ENCODE measurements around the gene RAB5B. TPM values are rescaled to one million over a fixed set of nuclear protein-coding genes. Genes with fewer than 3 reads are reported as not detected.

The RAB5B gene
- polyA plus RNA-seq, 2 donors, result 78.2 to 88.8 TPM

DNA sequence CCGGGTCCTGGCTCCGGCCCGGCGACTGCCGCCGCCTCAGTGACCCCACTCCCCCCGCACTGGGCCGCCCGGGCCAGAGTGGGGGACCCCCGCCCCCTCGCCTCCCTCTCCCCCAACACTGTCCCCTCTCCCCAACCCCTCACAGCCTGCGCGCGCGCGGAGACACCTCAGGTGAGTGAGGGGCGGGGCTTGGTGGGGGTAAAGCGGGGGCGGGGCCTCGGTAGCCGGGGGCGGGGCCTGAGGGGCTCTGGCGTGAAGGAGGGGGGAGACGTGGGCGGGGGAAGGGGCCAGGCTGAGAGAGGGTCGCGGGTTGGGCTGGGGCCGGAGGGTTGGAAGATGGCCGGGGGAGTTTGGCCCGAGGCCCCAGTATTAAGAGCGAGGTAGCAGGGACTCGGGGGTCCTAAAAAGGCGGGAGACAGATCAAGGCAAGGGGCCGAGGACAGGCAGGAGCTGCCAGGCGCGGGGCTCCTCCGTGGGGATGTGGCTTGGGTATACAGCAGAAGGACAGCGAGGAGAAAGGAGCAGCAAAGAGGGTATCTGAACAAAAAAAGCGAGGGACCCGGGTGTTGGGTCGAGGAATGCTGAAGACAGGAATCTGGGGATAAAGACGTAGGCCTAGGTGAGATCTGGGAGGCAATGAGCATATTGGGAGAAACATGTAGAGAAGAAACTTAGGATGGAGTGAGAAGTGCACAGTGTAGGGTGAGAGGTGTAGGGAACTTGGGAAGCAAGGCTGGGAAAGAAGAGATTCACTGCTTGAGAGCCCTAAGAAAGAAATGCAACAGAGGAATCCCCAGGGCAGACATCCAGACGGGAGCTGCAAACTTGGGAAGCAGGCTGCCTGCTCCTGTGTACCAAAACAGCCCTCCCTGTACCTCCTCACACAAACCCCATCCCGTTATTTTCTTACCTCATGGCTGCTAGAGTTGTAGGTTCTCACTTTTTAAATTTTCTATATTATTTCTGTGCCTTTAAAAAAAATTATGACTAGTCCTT lies 34.0 kb downstream of the RAB5B start:
- Histone ChIP-seq H3K27me3 (ENCODE audit: control insufficient read depth in 1 of 2, insufficient read depth in 2 of 2, low read length in 2 of 2) (no peaks in the 10 kb centered on the region), H3K4me1 (ENCODE audit: control insufficient read depth in 2 of 2, insufficient read depth in 2 of 2, low read length in 1 of 2) (peaks cover 0 to 4% of the 10 kb centered on the region in 2 donors), H3K36me3 (ENCODE audit: control insufficient read depth in 2 of 2, insufficient read depth in 2 of 2, low read length in 1 of 2) (peaks cover 0 to 11% of the 10 kb centered on the region in 2 donors), H3K4me3 (ENCODE audit: low read depth in 1 of 2, low read length in 2 of 2) (peak overlapping the region; percentile 57 to 89), H3K9me3 (ENCODE audit: control insufficient read depth in 2 of 2, insufficient read depth in 1 of 2, low read depth in 1 of 2, low read length in 1 of 2) (no peaks in the 10 kb centered on the region), H3K27ac (ENCODE audit: low read depth in 2 of 2, low read length in 1 of 2) (peak overlapping the region; percentile 91 to 95)
- 2 to 3% methylated on average over 32 to 44 of the region's 44 CpGs for WGBS, 2 donors

DNA sequence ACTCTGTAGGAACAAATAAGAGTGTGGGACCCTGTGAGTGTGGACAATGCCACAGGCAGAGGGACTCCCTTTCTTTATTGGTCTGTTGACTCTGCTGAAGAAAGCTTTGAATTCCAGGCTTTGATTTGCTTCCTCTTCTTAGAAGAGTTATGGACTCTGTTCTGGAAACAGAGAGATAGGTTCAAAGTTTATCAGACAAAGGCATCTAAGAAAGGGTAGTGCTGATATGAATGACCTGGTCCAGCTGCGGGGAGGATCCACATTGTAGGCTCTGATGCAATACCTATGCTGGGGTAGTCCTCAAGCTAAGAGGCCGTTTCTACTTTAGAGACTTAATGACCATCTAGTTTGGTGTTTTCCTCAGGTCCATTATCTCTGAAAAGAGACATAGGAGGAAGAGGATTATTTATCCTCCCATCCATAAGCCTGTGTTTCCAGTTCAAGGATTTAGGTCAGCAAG lies 36.3 kb downstream of the RAB5B start:
- Histone ChIP-seq H3K36me3 (ENCODE audit: control insufficient read depth in 2 of 2, insufficient read depth in 2 of 2, low read length in 1 of 2) (no peaks in the 10 kb centered on the region), H3K9me3 (ENCODE audit: control insufficient read depth in 2 of 2, insufficient read depth in 1 of 2, low read depth in 1 of 2, low read length in 1 of 2) (no peaks in the 10 kb centered on the region), H3K27ac (ENCODE audit: low read depth in 2 of 2, low read length in 1 of 2) (no peak overlapping the region), H3K27me3 (ENCODE audit: control insufficient read depth in 1 of 2, insufficient read depth in 2 of 2, low read length in 2 of 2) (no peaks in the 10 kb centered on the region), H3K4me3 (ENCODE audit: low read depth in 1 of 2, low read length in 2 of 2) (no peak overlapping the region), H3K4me1 (ENCODE audit: control insufficient read depth in 2 of 2, insufficient read depth in 2 of 2, low read length in 1 of 2) (peaks cover 0 to 2% of the 10 kb centered on the region in 2 donors)
- WGBS, 2 donors, result 60 to 68% methylated on average over 2 of the region's 2 CpGs

DNA sequence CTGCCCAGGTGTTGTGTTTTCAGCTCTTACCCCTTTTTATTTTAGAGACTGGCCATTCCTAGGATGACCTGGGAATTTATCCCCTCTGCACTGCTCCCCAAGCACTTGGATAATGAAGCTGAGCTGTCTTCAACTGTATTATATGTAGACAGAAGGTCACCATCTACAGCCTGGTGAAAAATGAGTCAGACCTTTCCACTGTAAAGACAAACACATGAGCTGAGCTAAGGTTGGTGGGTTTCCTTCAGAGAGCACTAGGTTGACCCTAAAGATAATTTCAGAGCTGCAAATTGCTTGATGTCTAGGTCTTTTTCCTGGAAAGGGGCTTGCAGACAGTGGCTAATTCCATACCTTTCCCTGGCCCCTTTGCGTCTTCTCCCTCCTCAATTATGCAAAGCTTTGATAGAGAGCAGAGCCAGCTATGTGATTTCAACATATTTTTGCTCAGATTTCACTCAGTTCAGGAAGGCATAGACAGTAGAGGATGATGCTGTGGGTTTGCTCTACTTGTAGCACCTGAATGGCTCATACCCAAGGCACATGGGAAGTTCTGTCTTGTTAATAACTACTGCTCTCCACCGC lies 37.7 kb downstream of the RAB5B start:
- no peaks in the 10 kb centered on the region for H3K27me3 ChIP-seq (ENCODE audit: control insufficient read depth in 1 of 2, insufficient read depth in 2 of 2, low read length in 2 of 2)
- no peak overlapping the region for H3K4me3 ChIP-seq (ENCODE audit: low read depth in 1 of 2, low read length in 2 of 2)
- H3K36me3 ChIP-seq (ENCODE audit: control insufficient read depth in 2 of 2, insufficient read depth in 2 of 2, low read length in 1 of 2), result no peaks in the 10 kb centered on the region
- H3K9me3 ChIP-seq (ENCODE audit: control insufficient read depth in 2 of 2, insufficient read depth in 1 of 2, low read depth in 1 of 2, low read length in 1 of 2), result no peaks in the 10 kb centered on the region
- no peak overlapping the region for H3K27ac ChIP-seq (ENCODE audit: low read depth in 2 of 2, low read length in 1 of 2)
- H3K4me1 ChIP-seq (ENCODE audit: control insufficient read depth in 2 of 2, insufficient read depth in 2 of 2, low read length in 1 of 2), result peaks cover 0 to 2% of the 10 kb centered on the region in 2 donors
- WGBS, 2 donors, result 90 to 95% methylated on average over 2 of the region's 2 CpGs

DNA sequence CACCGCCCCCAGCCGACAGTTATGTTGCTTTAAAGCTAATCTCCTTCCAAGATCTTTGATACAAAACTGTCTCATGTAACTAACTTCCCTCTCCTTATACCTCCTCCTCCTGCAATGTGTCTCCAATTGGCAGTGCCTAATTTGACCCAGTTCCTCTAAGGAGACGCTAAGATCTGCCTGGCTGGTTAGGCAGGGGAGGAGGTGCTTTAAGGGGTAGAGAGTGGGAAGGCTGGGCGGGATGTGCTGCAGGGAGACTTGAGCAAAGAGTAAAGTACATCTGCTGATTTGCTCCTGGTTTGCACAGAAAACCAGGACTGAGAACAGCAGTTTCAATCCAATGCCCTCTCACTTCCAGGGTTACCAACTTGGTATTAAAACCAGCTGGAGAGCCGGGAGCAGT lies 39.6 kb downstream of the RAB5B start:
- Histone ChIP-seq H3K4me3 (ENCODE audit: low read depth in 1 of 2, low read length in 2 of 2) (no peak overlapping the region), H3K36me3 (ENCODE audit: control insufficient read depth in 2 of 2, insufficient read depth in 2 of 2, low read length in 1 of 2) (no peaks in the 10 kb centered on the region), H3K27ac (ENCODE audit: low read depth in 2 of 2, low read length in 1 of 2) (peak overlapping the region; percentile 11 to 34), H3K9me3 (ENCODE audit: control insufficient read depth in 2 of 2, insufficient read depth in 1 of 2, low read depth in 1 of 2, low read length in 1 of 2) (no peaks in the 10 kb centered on the region), H3K4me1 (ENCODE audit: control insufficient read depth in 2 of 2, insufficient read depth in 2 of 2, low read length in 1 of 2) (peaks cover 0 to 2% of the 10 kb centered on the region in 2 donors), H3K27me3 (ENCODE audit: control insufficient read depth in 1 of 2, insufficient read depth in 2 of 2, low read length in 2 of 2) (no peaks in the 10 kb centered on the region)
- 84 to 88% methylated on average over 5 of the region's 5 CpGs for WGBS, 2 donors

DNA sequence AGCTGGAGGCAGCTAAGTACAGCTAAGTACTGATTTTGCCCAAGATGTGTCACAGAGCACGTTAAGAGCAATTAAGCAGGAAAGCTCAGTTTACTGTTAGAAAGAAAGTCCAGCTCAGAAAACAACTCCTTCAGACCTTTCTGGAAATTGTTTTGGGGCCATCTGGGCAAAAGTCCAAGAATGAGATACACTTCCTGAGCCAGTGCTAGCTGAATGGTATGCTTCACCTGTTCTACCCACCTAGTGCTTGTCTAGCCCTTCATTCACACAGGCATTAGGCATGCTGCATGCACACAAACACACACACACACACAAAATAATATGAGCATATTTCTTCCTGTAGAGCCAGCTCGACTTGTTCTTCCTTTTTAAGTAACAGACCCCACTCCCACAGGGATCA lies 40.3 kb downstream of the RAB5B start:
- Histone ChIP-seq H3K4me3 (ENCODE audit: low read depth in 1 of 2, low read length in 2 of 2) (no peak overlapping the region), H3K27me3 (ENCODE audit: control insufficient read depth in 1 of 2, insufficient read depth in 2 of 2, low read length in 2 of 2) (no peaks in the 10 kb centered on the region), H3K9me3 (ENCODE audit: control insufficient read depth in 2 of 2, insufficient read depth in 1 of 2, low read depth in 1 of 2, low read length in 1 of 2) (no peaks in the 10 kb centered on the region), H3K27ac (ENCODE audit: low read depth in 2 of 2, low read length in 1 of 2) (peak overlapping the region in 1 of 2 donors; percentile 15), H3K36me3 (ENCODE audit: control insufficient read depth in 2 of 2, insufficient read depth in 2 of 2, low read length in 1 of 2) (no peaks in the 10 kb centered on the region), H3K4me1 (ENCODE audit: control insufficient read depth in 2 of 2, insufficient read depth in 2 of 2, low read length in 1 of 2) (peaks cover 0 to 2% of the 10 kb centered on the region in 2 donors)
- 37 to 44% methylated on average over 2 of the region's 2 CpGs for WGBS, 2 donors

DNA sequence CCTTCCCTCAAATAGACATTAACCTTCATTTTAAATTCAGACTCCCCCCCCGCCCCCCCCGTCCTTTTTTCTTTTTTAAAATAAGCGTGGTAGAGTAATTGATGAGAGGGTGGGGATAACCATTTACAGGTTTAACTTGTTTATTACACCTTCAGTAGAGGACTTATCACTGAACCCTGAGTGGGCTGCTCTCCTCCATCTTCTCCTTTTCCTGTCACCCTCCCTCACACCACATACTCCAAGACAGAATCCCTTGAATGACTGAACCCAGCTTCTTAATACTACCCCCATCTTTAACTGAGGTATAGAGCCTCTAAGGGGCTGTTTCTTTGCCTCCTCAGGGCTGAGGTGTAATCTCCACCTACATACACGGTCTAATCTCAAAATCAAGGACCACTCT lies 43.3 kb downstream of the RAB5B start:
- no peaks in the 10 kb centered on the region for H3K27me3 ChIP-seq (ENCODE audit: control insufficient read depth in 1 of 2, insufficient read depth in 2 of 2, low read length in 2 of 2)
- WGBS, 2 donors, result 83 to 86% methylated on average over 4 of the region's 4 CpGs
- H3K36me3 ChIP-seq (ENCODE audit: control insufficient read depth in 2 of 2, insufficient read depth in 2 of 2, low read length in 1 of 2), result no peaks in the 10 kb centered on the region
- peaks cover 0 to 6% of the 10 kb centered on the region in 2 donors for H3K4me1 ChIP-seq (ENCODE audit: control insufficient read depth in 2 of 2, insufficient read depth in 2 of 2, low read length in 1 of 2)
- no peaks in the 10 kb centered on the region for H3K9me3 ChIP-seq (ENCODE audit: control insufficient read depth in 2 of 2, insufficient read depth in 1 of 2, low read depth in 1 of 2, low read length in 1 of 2)
- H3K27ac ChIP-seq (ENCODE audit: low read depth in 2 of 2, low read length in 1 of 2), result no peak overlapping the region
- H3K4me3 ChIP-seq (ENCODE audit: low read depth in 1 of 2, low read length in 2 of 2), result no peak overlapping the region

DNA sequence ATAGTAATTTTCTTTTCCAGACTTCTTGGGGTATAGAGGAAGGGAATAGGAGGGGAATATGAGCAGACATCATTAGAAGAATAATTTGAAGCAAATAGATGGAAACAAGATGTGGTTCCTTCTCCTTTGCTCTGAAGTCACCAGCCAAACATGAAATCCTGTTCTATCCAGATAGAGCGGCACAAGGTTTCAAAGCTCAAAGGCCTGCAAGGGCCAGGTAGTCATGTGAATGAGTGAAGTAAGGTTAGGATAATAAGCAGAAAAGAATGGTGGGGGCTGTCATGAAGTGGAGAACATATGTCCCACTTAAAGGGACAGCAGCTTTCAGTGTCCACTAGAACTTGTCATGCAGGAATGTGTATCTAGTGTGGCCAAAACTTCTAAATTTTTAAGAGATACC lies 44.5 kb downstream of the RAB5B start:
- Histone ChIP-seq H3K27me3 (ENCODE audit: control insufficient read depth in 1 of 2, insufficient read depth in 2 of 2, low read length in 2 of 2) (no peaks in the 10 kb centered on the region), H3K36me3 (ENCODE audit: control insufficient read depth in 2 of 2, insufficient read depth in 2 of 2, low read length in 1 of 2) (no peaks in the 10 kb centered on the region), H3K9me3 (ENCODE audit: control insufficient read depth in 2 of 2, insufficient read depth in 1 of 2, low read depth in 1 of 2, low read length in 1 of 2) (no peaks in the 10 kb centered on the region), H3K4me3 (ENCODE audit: low read depth in 1 of 2, low read length in 2 of 2) (no peak overlapping the region), H3K4me1 (ENCODE audit: control insufficient read depth in 2 of 2, insufficient read depth in 2 of 2, low read length in 1 of 2) (peaks cover 0 to 6% of the 10 kb centered on the region in 2 donors), H3K27ac (ENCODE audit: low read depth in 2 of 2, low read length in 1 of 2) (no peak overlapping the region)
- WGBS, 2 donors, result 97 to 100% methylated on average over 1 of the region's 1 CpG

DNA sequence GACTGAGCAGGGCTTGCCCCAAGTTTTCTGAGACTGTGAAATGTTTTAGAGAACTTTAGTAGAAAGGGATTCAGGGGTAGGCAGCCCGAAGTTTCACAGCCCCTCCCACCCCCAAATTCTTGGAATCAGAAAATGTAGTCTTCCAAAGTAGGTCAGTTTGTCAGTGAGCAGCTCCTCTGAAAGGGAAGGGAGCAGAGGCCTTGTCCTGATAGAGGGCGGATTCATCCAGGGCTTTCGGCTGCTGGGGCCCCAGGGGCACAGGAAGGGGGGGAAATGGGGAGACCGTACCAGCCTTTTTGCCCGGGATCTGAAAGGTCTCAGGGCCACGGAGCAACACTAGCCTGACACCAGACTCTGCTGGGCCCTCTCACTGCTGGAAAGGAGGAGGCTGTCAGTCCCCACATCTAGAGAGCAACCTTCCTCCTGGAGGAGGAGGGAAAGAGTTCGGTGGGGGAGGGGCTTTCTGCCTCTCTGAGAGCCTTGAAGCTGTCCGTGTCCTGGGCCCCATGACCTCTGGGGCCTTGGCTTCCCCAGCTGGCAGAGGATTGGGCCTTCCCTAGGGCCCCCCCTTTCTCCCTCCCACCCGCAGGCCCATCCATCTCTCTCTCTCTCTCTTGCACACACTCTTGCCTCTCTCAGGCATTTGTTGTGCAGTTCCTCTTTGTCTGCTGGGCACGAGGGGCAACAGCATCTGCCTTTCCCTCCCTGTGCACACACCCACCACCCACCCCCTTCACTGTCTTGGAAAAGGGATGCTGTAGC lies 46.7 kb downstream of the RAB5B start, which contains the start of gene IKZF4:
TSS of gene IKZF4 (plus strand) at position 621 of the 762 bp plus-strand sequence. CDS start 451 bp downstream, outside the sequence.
- Histone ChIP-seq H3K9me3 (ENCODE audit: control insufficient read depth in 2 of 2, insufficient read depth in 1 of 2, low read depth in 1 of 2, low read length in 1 of 2) (no peaks in the 10 kb centered on the region), H3K36me3 (ENCODE audit: control insufficient read depth in 2 of 2, insufficient read depth in 2 of 2, low read length in 1 of 2) (no peaks in the 10 kb centered on the region), H3K27ac (ENCODE audit: low read depth in 2 of 2, low read length in 1 of 2) (peak within 1 kb of the TSS; percentile 52 to 56), H3K4me1 (ENCODE audit: control insufficient read depth in 2 of 2, insufficient read depth in 2 of 2, low read length in 1 of 2) (peaks cover 0 to 6% of the 10 kb centered on the region in 2 donors), H3K27me3 (ENCODE audit: control insufficient read depth in 1 of 2, insufficient read depth in 2 of 2, low read length in 2 of 2) (no peaks in the 10 kb centered on the region), H3K4me3 (ENCODE audit: low read depth in 1 of 2, low read length in 2 of 2) (peak within 1 kb of the TSS; percentile 20 to 40)
- 27 to 39% methylated on average over 10 of the region's 10 CpGs for WGBS, 2 donors

DNA sequence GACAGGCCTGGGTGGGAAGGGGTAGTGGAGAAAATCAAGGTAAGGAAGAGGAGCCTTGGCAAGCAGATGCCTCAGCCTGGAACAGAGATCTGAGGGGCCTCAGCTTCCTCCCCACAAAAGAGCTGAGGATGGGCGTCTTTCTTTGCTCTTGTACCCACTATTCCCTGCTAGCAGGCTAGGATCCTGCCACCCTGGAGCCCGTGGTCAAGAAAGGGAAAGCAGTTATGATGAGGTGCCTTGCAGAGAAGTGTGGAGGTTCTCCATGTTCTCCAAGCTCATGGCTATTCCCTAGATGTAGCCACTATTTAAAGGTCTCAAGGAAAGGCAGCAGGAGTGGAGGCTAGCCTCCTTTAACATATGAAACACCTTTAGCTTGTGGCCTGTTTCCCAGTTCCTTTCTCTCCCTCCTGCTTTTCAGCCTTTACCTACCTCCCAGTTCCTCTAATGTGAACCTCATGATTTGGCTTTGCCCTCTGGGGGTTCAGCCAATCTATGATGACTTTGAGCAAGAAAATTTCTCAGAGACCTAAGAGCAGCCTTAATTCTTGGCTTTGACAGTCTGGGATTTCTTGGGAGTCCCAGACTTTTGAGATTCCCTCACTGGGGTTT lies 48.1 kb downstream of the RAB5B start:
- Histone ChIP-seq H3K27ac (ENCODE audit: low read depth in 2 of 2, low read length in 1 of 2) (peak overlapping the region; percentile 16 to 56), H3K36me3 (ENCODE audit: control insufficient read depth in 2 of 2, insufficient read depth in 2 of 2, low read length in 1 of 2) (peaks cover 0 to 2% of the 10 kb centered on the region in 2 donors), H3K4me3 (ENCODE audit: low read depth in 1 of 2, low read length in 2 of 2) (no peak overlapping the region), H3K27me3 (ENCODE audit: control insufficient read depth in 1 of 2, insufficient read depth in 2 of 2, low read length in 2 of 2) (no peaks in the 10 kb centered on the region), H3K9me3 (ENCODE audit: control insufficient read depth in 2 of 2, insufficient read depth in 1 of 2, low read depth in 1 of 2, low read length in 1 of 2) (no peaks in the 10 kb centered on the region), H3K4me1 (ENCODE audit: control insufficient read depth in 2 of 2, insufficient read depth in 2 of 2, low read length in 1 of 2) (peaks cover 0 to 6% of the 10 kb centered on the region in 2 donors)
- 51 to 52% methylated on average over 2 of the region's 2 CpGs for WGBS, 2 donors

Measured in esophagus (tissue), 2 donors.